GM12891 (cell line): Measurements from ENCODE around the gene DBET.

Source experiments
- POLR2A ChIP-seq: IDR thresholded peaks from 2 replicates; pipeline ENCODE4 v1.6.1; 2011; ENCODE audit warnings: low read depth, low read length, control low read depth
- POLR2AphosphoS5 ChIP-seq: IDR thresholded peaks from 2 replicates; pipeline ENCODE4 v1.6.1; 2011; ENCODE audit warnings: low read depth, low read length, control low read depth
- SPI1 ChIP-seq: IDR thresholded peaks from 2 replicates; pipeline ENCODE4 v1.6.1; 2011; ENCODE audit warnings: low read depth, low read length, control low read depth

GRCh38 chr4:190016369-190017289 is 47.7 kb upstream of the DBET start:
- TF ChIP-seq POLR2AphosphoS5, result no peak
- no peak for TF ChIP-seq SPI1
- TF ChIP-seq POLR2A, result no peak
